Measurements from ENCODE around the gene GORASP1. TPM values are rescaled to one million over a fixed set of nuclear protein-coding genes. Genes with fewer than 3 reads are reported as not detected.
"Not testable (repeated sequence)": the region's sequence is repeated elsewhere in the genome, so short reads cannot be mapped to it uniquely, and the experiment has no call there.

GORASP1 gene
- total RNA-seq, 1 experiment from 2014 or later = 42.5 TPM

DNA sequence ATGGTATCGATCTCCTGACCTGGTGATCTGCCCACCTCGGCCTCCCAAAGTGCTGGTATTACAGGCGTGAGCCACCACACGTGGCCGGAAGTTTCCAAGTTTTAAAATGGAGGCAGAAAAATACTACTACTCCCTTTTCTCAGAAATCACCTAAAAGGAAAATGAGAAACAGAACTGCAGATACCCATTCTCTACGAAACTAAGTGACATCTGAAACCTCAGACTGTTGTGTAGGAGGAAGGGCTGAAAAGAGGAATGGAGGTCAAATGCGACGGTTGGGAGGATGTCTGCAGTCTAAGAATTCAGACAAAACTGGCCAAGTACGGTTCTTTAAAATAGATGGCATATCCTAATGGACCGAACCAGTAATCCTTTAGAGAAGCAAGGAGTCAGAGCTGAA is 31.5 kb downstream of the GORASP1 start:
- no peak for DNase-seq (ENCODE audit: low read depth)

DNA sequence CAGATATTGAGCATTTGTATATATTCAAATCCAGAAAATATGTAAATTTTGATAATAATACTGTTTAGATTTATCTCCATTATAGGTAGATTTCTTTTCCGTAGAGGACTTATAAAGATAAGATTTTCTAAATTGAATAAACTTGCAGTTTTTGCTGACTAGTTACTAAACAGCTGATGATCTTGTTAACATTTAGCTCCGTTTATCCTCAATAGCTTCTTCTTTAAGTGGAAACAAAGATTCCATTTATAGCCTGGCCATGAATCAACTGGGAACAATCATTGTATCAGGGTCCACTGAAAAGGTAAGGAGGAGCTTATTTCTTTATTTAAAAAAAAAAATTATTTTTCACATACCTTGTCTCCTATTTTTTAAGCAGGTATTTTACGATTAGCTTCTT is 38.9 kb downstream of the GORASP1 start:
- DNase-seq (ENCODE audit: low read depth) = no peak

DNA sequence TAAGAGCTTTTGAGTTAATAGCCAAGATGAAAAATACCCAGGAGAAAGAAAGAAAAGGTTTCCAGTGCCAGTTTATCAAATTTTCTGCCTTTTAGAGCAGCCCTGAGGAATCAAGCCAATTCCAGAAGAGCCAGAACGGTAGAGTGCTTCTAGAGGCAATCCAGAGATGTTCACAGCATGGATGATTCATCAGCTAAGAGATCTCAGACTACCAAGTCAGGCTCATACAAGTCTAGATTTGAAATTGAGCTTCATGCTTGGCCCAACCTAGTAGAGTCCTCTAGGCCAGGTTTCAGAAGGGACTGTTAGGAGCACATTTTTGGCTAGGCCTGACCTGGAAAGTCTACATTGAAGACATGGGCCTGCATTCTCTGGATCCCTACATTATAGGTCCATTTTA is 40.1 kb downstream of the GORASP1 start:
- no peak for DNase-seq (ENCODE audit: low read depth)

DNA sequence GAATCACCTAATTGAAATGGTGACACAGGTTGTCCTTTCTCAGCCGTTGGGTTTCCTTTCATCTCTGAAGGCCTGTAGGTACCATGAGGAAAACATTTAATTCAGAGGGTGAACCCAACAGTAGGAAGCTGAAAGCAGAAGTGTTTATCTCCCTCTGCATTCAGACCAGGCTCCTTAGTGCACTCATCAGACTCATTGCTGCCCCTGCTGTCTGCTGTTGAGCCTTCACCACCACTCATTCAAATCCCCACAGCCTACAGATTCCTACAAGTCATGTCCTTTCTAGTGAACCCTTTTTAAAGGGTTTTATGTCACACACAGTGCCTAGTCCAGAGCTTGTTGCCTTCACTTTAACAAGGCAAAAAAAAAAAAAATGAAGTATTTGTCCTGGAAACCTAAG is 42.2 kb downstream of the GORASP1 start:
- DNase-seq (ENCODE audit: low read depth) = peak; percentile 42

DNA sequence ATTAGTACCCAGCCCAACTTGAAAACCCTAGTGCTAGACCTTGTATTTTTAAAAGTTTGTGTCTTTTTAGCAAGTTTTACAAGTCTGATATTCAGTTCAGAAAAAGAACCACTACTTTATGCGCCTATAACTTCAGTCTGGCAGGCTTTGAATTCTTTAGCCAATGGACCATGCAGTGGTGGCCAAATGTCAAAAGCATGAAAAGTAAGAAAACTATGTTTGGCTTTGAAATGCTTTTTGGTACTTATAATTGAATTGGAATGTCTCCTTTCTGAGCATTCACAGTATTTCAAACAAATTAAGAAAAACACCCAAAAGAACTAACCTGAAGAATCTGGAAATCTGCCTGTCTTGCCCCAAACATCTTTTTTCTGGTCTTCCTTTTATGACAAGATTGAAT is 42.8 kb downstream of the GORASP1 start:
- DNase-seq (ENCODE audit: low read depth) = no peak

DNA sequence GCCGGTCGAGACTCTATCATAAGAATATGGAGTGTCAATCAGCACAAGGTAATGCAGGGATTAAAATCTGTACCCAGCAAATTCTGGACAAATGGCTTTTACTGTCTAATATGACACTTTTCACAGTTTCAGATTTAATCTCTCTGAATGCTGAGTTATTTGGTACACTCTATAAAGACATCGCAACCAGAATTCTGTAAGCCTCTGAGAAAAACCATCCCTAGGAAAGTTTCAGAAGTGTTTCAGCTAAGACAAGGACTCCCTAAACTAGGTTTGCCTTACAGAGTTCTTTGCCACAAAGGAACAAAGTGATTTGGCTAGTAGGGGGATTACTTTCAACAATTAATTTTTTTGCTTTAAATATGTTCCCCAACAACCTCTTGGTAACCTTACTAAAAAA is 44.3 kb downstream of the GORASP1 start:
- no peak for DNase-seq (ENCODE audit: low read depth)

DNA sequence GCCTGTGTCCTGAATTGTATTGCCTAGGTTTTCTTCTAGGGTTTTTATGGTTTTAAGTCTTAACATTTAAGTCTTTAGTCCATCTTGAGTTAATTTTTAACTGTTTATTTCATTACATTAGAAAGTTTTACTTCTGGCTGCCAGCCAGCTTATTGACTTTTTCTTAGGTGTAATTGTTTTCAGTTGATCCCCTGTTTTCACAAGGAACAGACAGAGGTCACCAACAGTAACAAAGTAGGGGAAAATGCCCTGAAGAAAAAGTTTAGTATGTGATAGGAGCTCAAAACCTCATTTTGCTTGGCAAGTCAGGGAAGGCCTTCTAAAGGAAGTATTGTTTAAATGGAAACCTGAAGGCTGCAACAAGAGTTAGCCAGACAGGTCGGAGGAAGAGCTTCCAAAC is 45.2 kb downstream of the GORASP1 start:
- DNase-seq (ENCODE audit: low read depth) = no peak

DNA sequence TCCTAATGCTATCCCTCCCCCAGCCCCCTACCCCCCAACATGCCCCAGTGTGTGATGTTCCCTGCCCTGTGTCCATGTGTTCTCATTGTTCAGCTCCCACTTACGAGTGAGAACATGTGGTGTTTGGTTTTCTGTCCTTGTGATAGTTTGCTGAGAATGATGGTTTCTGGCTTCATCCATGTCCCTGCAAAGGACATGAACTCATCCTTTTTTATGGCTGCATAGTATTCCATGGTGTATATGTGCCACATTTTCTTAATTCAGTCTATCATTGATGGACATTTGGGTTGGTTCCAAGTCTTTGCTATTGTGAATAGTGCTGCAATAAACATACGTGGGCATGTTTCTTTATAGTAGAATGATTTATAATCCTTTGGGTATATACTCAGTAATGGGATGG is 46.2 kb downstream of the GORASP1 start:
- DNase-seq (ENCODE audit: low read depth) = not testable (repeated sequence)

DNA sequence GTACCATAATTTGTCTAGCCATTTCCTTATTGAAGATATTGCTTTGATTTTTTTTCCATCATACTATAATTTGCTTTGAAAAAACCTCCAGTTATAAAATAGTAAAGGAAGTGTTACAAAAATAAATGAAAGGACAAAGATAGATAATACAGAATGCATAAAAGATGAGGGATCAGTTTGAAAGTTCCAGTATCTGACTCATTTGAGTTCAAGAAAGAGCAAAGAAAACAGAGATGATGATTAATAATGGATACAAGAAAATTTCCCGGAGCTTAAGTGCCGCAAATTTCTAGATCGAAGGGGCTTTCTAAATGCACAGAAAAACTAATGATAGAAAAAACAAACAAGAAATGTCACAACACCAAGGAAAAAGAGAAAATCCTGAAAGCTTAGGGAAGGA is 51.3 kb downstream of the GORASP1 start:
- no peak for DNase-seq (ENCODE audit: low read depth)

DNA sequence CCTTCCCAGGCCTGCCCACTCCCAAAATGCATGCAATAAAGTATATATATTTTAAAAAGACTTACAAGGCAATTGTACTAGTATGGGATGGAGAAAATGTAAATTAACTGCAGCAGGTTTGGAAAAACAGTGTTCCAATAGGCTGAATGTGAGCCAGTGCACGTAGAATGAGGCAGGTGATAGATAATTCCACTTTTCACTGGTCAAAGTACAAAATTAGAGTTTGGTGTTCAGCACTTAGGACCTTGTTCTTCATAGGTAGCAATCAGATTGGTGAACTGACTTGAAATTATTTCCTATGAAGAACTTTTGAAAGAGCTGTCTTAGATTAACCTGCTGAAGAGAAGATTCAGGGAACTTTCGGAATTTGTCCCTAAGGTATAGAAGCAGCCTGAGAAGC is 53.7 kb downstream of the GORASP1 start:
- no peak for DNase-seq (ENCODE audit: low read depth)

DNA sequence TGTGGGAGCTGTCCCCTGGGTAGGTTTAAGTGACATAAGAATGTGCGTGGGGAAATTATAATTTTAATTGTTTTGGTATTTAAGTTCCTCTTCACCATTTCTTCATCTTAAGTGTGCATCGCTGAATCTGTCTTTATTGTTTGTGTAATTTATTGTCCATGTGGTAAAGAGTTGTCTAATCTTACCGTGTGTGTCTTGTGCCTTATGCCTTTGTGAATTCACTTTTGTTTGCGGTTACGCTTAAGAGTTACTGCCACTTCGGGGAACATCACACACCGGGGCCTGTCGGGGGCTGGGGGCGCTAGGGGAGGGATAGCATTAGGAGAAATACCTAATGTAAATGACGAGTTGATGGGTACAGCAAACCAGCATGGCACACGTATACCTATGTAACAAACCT is 54.8 kb downstream of the GORASP1 start:
- no peak for DNase-seq (ENCODE audit: low read depth)

DNA sequence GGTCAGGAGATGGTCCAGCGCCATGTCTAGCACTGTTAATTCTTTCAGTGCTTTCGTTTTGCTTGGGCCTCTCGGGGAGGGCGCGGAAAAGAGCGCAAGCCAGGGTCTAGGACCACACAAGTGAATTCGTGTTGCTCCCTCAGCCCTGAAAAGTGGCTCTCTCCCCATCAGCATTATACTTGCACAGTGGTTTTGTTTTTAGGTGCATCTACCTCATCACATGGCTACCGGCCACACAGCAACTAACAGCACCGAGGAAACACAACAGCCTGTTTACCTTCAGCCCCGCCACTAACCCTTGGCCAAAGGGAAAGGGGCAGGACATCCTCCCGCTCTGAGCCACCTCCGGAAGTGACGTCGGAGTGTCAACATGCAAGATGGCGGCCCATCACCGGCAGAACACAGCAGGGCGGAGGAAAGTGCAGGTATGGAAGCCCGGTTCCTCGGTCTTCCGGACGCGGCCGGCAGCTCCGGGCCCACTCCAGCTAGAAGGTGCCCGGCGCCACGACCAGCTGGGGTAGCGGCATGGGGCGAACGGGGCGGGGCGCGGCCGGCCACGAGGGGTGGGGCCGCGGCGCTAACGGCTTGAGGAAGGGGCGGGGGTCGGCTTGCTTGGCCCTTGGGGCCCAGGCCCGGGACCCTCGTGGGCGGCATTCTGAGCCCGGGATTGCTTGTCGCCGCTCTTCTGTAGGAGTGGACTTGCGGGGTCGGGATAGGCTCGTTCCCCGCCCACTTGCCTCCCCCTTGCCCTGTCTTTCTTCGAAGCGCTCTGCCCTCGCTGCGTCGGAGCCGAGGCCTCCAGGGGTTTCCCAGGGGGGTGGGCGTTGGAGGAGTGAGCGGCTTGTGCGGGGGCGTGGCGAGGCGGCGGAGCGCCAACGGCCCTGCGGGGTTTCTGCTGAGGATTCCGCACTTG is 55.5 kb downstream of the GORASP1 start, which contains the start of the genes SCN11A and WDR48:
Gene SCN11A (minus strand): TSS at position 296 of the 913 bp plus-strand sequence. CDS start 101,582 bp downstream, outside the sequence.
Gene WDR48 (plus strand): TSS at position 368 of the 913 bp plus-strand sequence. CDS start 10 bp downstream, at position 378.
- peak; percentile 77 for DNase-seq (ENCODE audit: low read depth)

DNA sequence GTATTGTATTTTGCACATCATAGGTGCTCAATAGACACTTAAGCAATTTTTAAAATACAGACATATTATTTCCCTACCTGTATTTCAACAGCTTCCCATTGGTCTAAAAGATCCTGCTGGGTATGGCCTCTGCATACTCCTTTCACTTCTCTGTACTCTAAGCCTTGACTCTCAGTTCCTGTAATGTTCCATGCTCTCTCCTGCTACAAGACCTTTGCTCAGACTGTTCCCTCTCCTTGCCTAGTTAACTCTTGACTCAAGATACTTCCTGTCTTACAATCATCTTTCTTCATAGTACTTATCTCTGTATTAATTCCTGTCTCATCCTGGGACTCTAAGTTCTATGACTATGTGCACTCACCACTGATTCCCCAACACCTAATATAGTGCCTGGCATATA is 57.4 kb downstream of the GORASP1 start:
- no peak for DNase-seq (ENCODE audit: low read depth)

Other genes starting within 250 kb of the GORASP1 start
- gene SCN11A, start 55.7 kb downstream of the GORASP1 start, total RNA-seq (2014; rRNA removed; shearing (Covaris generic)) = not detected in 2 replicates
- gene WDR48, start 55.6 kb downstream of the GORASP1 start, total RNA-seq (2014; rRNA removed; shearing (Covaris generic)) = 12.8 and 19.9 TPM in 2 replicates
- 0.07 and 0.69 TPM in 2 replicates for gene TTC21A, start 53 bp upstream of the GORASP1 start, total RNA-seq (2014; rRNA removed; shearing (Covaris generic))
- 12.5 and 18.1 TPM in 2 replicates for gene CSRNP1, start 46.0 kb upstream of the GORASP1 start, total RNA-seq (2014; rRNA removed; shearing (Covaris generic))
- not detected in 2 replicates for gene XIRP1, start 85.0 kb upstream of the GORASP1 start, total RNA-seq (2014; rRNA removed; shearing (Covaris generic))
- gene CX3CR1, start 172.4 kb upstream of the GORASP1 start, total RNA-seq (2014; rRNA removed; shearing (Covaris generic)) = not detected in 2 replicates
- not detected in 2 replicates for gene CCR8, start 222.1 kb upstream of the GORASP1 start, total RNA-seq (2014; rRNA removed; shearing (Covaris generic))

Measured in HT1080 (cell line).